HL-60 (cell line): ENCODE results near the gene CTNND2.

Source experiments
- POLR2AphosphoS5 ChIP-seq: IDR thresholded peaks from 2 replicates; pipeline ENCODE4 v1.6.1; 2012; ENCODE audit warnings: low read depth
- REST ChIP-seq: IDR thresholded peaks from 2 replicates; pipeline ENCODE4 v1.6.1; 2012; ENCODE audit warnings: low read depth; ENCODE audit not compliant: insufficient replicate concordance

DNA sequence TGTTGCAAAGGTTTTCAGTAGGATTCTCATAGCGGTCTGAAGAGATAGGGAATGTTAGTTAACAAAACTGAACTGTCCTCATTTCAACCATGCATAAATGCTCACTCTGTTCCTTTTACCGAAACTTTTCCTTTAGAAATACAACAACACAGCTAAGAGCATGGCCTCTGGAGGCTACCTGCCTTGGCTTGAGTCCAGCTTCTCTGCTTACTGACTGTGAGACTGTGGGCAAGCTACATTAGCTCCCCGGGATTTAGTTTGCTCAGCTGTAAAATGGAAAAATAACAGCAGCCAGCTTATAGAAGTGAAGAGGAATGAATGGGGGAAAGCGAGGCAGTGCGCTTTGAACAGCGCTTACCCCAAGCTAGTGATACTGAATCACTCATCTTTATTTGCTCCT is 635.4 kb downstream of the CTNND2 start:
- TF ChIP-seq POLR2AphosphoS5 = no peak
- TF ChIP-seq REST = no peak
